Esophagus muscularis mucosa (tissue), 4 donors: ENCODE results near the gene NCAM1. TPM values are rescaled to one million over a fixed set of nuclear protein-coding genes. Genes with fewer than 3 reads are reported as not detected.
A peak's percentile ranks its signal among the peaks of the same experiment; 100 is the strongest.

ENCODE experiments used
- DNase-seq: peaks from one replicate; pipeline ENCODE4 v3.0.0-alpha.2; 2017; ENCODE audit errors: extremely low spot score
- H3K27ac ChIP-seq, 4 donors: fragments of 200-600 bp; sonication (generic); replicated peaks in 1 of 4; 1 replicate in 3 of 4; 2 replicates in 1 of 4; pipeline ENCODE4 v1.5.1; 2016 to 2019; ENCODE audit warnings: mild to moderate bottlenecking in 1 of 4
- H3K27me3 ChIP-seq, 4 donors: fragments of 200-600 bp; sonication (generic); one replicate each; pipeline versions ENCODE4 v1.5.1 to v1.6.0; 2016 to 2019
- H3K36me3 ChIP-seq, 4 donors: fragments of 200-600 bp; sonication (generic); one replicate each; pipeline ENCODE4 v1.5.1; 2016 to 2019
- H3K4me1 ChIP-seq, 4 donors: fragments of 200-600 bp; sonication (generic); one replicate each; pipeline ENCODE4 v1.5.1; 2016 to 2019
- H3K4me3 ChIP-seq, 4 donors: fragments of 200-600 bp; sonication (generic); 1 replicate in 2 of 4; 2 replicates in 2 of 4; pipeline ENCODE4 v1.5.1; 2016 to 2019; ENCODE audit warnings: mild to moderate bottlenecking in 4 of 4, moderate library complexity in 1 of 4
- H3K9me3 ChIP-seq, 4 donors: fragments of 200-600 bp; sonication (generic); 1 replicate in 3 of 4; 2 replicates in 1 of 4; pipeline ENCODE4 v1.5.1; 2016 to 2019
- EP300 ChIP-seq: sonication (generic); formaldehyde crosslinking; IDR thresholded peaks from one replicate; pipeline ENCODE4 v1.6.1; 2017; ENCODE audit warnings: antibody characterized with exemption
- POLR2A ChIP-seq: fragments of 450-650 bp; IDR thresholded peaks from one replicate; pipeline ENCODE4 v1.6.1; 2017; ENCODE audit warnings: antibody characterized with exemption, moderate library complexity, mild to moderate bottlenecking, low read depth
- POLR2AphosphoS5 ChIP-seq, 2 donors: sonication (generic); formaldehyde crosslinking; IDR thresholded peaks; one replicate each; pipeline ENCODE4 v1.6.1; 2017; ENCODE audit warnings: antibody characterized with exemption in 2 of 2
- WGBS: methylation state at CpG from one replicate; pipeline ENCODE4 v1.1.5; 2018; 5-methylcytosine and 5-hydroxymethylcytosine counted together
- intact Hi-C: fragments of 100-400 bp; cut with DNase I; formaldehyde crosslinking; loops from one replicate; pipeline ENCODE4 v1.15.1; 2023
- total RNA-seq, 4 donors: library from RNA; depleted of rRNA; stranded (reverse); fragments of >200 nt; gene quantifications; one replicate each; pipeline versions ENCODE4 v1.1.0 to v1.2.1, GENCODE V29; 2016
- TF ChIP-seq, protein P1 (sequence below), 3 experiments: fragments of 200-600 bp in 2 of 3; fragments of 450-650 bp in 1 of 3; sonication (generic) in 2 of 3; IDR thresholded peaks; one replicate each; pipeline ENCODE4 v1.5.1; 2017 to 2019; ENCODE audit warnings: antibody characterized with exemption in 3 of 3, mild to moderate bottlenecking in 2 of 3, moderate library complexity in 1 of 3

NCAM1 gene
- total RNA-seq, 4 donors from 2014 or later, result 83.5 to 161 (median 95.2) TPM

GRCh38 chr11:113112307-113112706, 151.1 kb downstream of the NCAM1 start:
- Histone ChIP-seq H3K9me3 (no peaks in the 10 kb centered on the region), H3K4me3 (no peak overlapping the region), H3K27me3 (no peaks in the 10 kb centered on the region), H3K27ac (peak overlapping the region in 1 of 4 donors; percentile 19), H3K4me1 (peaks cover 23 to 43% (median 36%) of the 10 kb centered on the region in 4 donors), H3K36me3 (no peaks in the 10 kb centered on the region)
- intact Hi-C loops, result loop anchor here (5.0 kb wide), 1 partner anchor 145 kb away; no protein-coding TSS in a partner anchor
- 64% methylated on average over 3 of the region's 3 CpGs for WGBS
- TF ChIP-seq POLR2A (no peak), EP300 (no peak), POLR2AphosphoS5 (IDR thresholded peaks at IDR 0.05) (no peak)
- TF ChIP-seq, protein P1, sequence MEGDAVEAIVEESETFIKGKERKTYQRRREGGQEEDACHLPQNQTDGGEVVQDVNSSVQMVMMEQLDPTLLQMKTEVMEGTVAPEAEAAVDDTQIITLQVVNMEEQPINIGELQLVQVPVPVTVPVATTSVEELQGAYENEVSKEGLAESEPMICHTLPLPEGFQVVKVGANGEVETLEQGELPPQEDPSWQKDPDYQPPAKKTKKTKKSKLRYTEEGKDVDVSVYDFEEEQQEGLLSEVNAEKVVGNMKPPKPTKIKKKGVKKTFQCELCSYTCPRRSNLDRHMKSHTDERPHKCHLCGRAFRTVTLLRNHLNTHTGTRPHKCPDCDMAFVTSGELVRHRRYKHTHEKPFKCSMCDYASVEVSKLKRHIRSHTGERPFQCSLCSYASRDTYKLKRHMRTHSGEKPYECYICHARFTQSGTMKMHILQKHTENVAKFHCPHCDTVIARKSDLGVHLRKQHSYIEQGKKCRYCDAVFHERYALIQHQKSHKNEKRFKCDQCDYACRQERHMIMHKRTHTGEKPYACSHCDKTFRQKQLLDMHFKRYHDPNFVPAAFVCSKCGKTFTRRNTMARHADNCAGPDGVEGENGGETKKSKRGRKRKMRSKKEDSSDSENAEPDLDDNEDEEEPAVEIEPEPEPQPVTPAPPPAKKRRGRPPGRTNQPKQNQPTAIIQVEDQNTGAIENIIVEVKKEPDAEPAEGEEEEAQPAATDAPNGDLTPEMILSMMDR (IDR thresholded peaks at IDR 0.05), result no peak
- DNase-seq, result no peak

DNA sequence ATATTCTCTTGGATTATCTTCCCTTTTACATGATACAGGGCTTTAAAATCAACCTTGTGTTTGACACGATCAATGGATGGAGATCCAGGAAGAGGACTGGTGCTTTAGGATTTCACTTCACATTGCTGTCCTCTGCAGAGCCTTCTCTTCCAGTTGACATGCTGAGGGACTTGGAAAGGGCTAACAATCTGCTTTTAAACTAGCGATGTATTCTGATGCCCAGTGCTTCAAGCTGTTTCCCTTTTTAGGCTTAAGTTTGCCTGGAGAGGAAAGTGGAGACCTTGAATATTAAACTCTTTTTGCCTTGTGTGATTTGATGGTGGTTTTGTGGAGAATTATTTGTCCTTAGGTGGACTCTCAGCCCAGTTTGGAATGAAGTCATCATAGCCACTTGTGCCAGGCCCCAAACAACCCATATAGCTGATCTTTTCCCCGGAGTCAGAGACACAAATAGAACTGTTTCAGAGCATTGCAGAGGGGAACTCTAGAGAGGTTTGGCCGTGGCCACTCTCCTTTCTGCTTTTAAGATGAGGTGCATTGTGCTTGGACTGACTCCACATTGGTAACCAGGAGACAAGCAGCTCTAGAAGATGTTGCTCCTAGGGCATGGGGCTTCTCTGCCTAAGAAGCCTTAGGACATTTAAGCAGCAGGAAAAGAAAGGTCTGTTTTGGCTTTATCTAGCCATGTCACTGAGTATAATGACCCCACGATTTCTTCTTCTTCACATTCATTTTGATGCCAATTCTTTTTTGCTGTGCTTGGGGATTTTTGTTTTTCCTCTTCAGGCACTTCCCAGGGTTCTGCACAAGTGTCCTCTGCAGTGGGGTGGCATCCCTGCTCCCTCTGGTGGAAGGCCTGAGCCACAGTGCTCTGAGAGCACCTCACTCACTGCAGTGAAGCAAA, 152.8 kb downstream of the NCAM1 start:
- WGBS, result 44% methylated on average over 5 of the region's 5 CpGs
- H3K9me3 ChIP-seq, result no peaks in the 10 kb centered on the region
- TF ChIP-seq EP300, result no peak
- peak in 1 of 2 donors; percentile 20 for TF ChIP-seq POLR2AphosphoS5 (IDR thresholded peaks at IDR 0.05)
- TF ChIP-seq POLR2A, result no peak
- TF ChIP-seq, protein P1 (IDR thresholded peaks at IDR 0.05), result peak; percentile 71 to 79 (median 77)
- H3K4me3 ChIP-seq, result no peak overlapping the region
- H3K4me1 ChIP-seq, result peaks cover 31 to 49% (median 42%) of the 10 kb centered on the region in 4 donors
- H3K27ac ChIP-seq, result peak overlapping the region; percentile 47 to 73 (median 50)
- no peaks in the 10 kb centered on the region for H3K27me3 ChIP-seq
- no peak for DNase-seq
- intact Hi-C loops, result loop anchor here (1.0 to 5.0 kb wide), 2 partner anchors 147 to 526 kb away; no protein-coding TSS in a partner anchor
- no peaks in the 10 kb centered on the region for H3K36me3 ChIP-seq

- DNase-seq, result no peak
- Histone ChIP-seq H3K9me3 (no peaks in the 10 kb centered on the region), H3K27me3 (no peaks in the 10 kb centered on the region), H3K36me3 (no peaks in the 10 kb centered on the region), H3K4me3 (no peak overlapping the region), H3K4me1 (peaks cover 37 to 51% (median 42%) of the 10 kb centered on the region in 4 donors), H3K27ac (peak overlapping the region; percentile 24 to 73 (median 50))
- intact Hi-C loops, result loop anchor here (1.0 to 5.0 kb wide), 2 partner anchors 147 to 526 kb away; no protein-coding TSS in a partner anchor
- WGBS, result 75% methylated on average over 3 of the region's 3 CpGs
- TF ChIP-seq POLR2A (no peak), EP300 (no peak), POLR2AphosphoS5 (IDR thresholded peaks at IDR 0.05) (no peak)
- TF ChIP-seq, protein P1 (IDR thresholded peaks at IDR 0.05), result no peak
Measured at GRCh38 chr11:113114705-113115027, 153.4 kb downstream of the NCAM1 start.

DNA sequence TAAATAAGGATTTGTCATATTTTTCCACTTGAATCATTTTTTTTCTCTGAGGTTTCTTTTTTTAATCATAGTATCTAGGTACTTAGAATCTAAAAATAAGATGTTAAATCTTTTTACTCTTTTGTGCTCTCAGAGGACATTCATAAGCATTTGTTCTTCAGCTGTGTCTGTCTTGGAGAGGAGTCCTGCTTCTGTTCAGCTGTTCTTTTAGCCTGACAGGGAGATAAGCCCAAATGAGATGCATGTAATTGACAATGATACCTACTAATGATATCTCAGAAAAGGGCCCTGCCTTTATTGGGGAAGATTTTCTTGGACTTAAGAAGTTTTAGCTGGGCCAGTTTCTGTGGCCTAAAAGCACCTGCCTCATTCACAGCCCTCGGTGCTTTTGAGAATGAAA, 156.9 kb downstream of the NCAM1 start:
- TF ChIP-seq POLR2A (no peak), POLR2AphosphoS5 (IDR thresholded peaks at IDR 0.05) (no peak), EP300 (no peak)
- TF ChIP-seq, protein P1 (IDR thresholded peaks at IDR 0.05), result no peak
- Histone ChIP-seq H3K4me1 (peaks cover 35 to 48% (median 40%) of the 10 kb centered on the region in 4 donors), H3K36me3 (no peaks in the 10 kb centered on the region), H3K4me3 (no peak overlapping the region), H3K27ac (peak overlapping the region in 1 of 4 donors; percentile 13), H3K27me3 (no peaks in the 10 kb centered on the region), H3K9me3 (no peaks in the 10 kb centered on the region)
- 88% methylated on average over 1 of the region's 1 CpG for WGBS
- intact Hi-C loops, result no loop called here
- DNase-seq, result no peak
